Stimulated activated CD8-positive, alpha-beta memory T cell treated with anti-CD3 and anti-CD28 coated beads, Interleukin-4, amount 100 ng/mL, for 24 hours (primary cell): ENCODE measurements around the gene TBC1D22A.

Experiments used
- DNase-seq: peaks from one replicate; pipeline ENCODE4 v3.0.0-alpha.2; 2020; ENCODE audit warnings: low read depth

TBC1D22A gene

GRCh38 chr22:46753360-46753759 lies 9.1 kb upstream of the TBC1D22A start:
- no peak for DNase-seq

- DNase-seq = no peak
Observed at GRCh38 chr22:46753761-46754109, 8.7 kb upstream of the TBC1D22A start.

GRCh38 chr22:46754110-46754799 lies 8.2 kb upstream of the TBC1D22A start:
- no peak for DNase-seq

GRCh38 chr22:46754826-46755225 lies 7.6 kb upstream of the TBC1D22A start:
- no peak for DNase-seq

- DNase-seq = no peak
Observed at GRCh38 chr22:46755525-46755924, 6.9 kb upstream of the TBC1D22A start.

- no peak for DNase-seq
Observed at GRCh38 chr22:46756097-46756496, 6.4 kb upstream of the TBC1D22A start.

- DNase-seq = no peak
Observed at GRCh38 chr22:46757104-46757503, 5.3 kb upstream of the TBC1D22A start.

- DNase-seq = no peak
Observed at GRCh38 chr22:46758121-46758520, 4.3 kb upstream of the TBC1D22A start.

GRCh38 chr22:46758867-46759290 lies 3.6 kb upstream of the TBC1D22A start:
- DNase-seq = peak; percentile 31

GRCh38 chr22:46761017-46761416 lies 1.4 kb upstream of the TBC1D22A start:
- DNase-seq = no peak

- DNase-seq = no peak
Observed at GRCh38 chr22:46761539-46762237, 762 bp upstream of the TBC1D22A start.

- no peak for DNase-seq
Observed at GRCh38 chr22:46763051-46763705, 728 bp downstream of the TBC1D22A start.

GRCh38 chr22:46764140-46764680 lies 1.8 kb downstream of the TBC1D22A start:
- DNase-seq = no peak

- no peak for DNase-seq
Observed at GRCh38 chr22:46764779-46765485, 2.5 kb downstream of the TBC1D22A start.

GRCh38 chr22:46766611-46767010 lies 4.2 kb downstream of the TBC1D22A start:
- no peak for DNase-seq

- DNase-seq = no peak
Observed at GRCh38 chr22:46767249-46767985, 5.0 kb downstream of the TBC1D22A start.

GRCh38 chr22:46769191-46769675 lies 6.8 kb downstream of the TBC1D22A start:
- DNase-seq = no peak

- no peak for DNase-seq
Observed at GRCh38 chr22:46769706-46770105, 7.3 kb downstream of the TBC1D22A start.

GRCh38 chr22:46770151-46770641 lies 7.7 kb downstream of the TBC1D22A start:
- no peak for DNase-seq

- DNase-seq = no peak
Observed at GRCh38 chr22:46770726-46771125, 8.3 kb downstream of the TBC1D22A start.

- no peak for DNase-seq
Observed at GRCh38 chr22:46773076-46773475, 10.6 kb downstream of the TBC1D22A start.
